GM12875 (cell line): ENCODE data around the gene GNPNAT1.

Experiments
- H3K4me3 ChIP-seq: one replicate; pipeline ENCODE4 v1.5.1; 2011; ENCODE audit warnings: low read depth, low read length, control low read depth
- TF ChIP-seq, protein P1 (sequence below): IDR thresholded peaks from 2 replicates; pipeline ENCODE4 v1.5.1; 2011; ENCODE audit warnings: low read depth, mild to moderate bottlenecking, control low read depth, inconsistent platforms, low read length, moderate library complexity, borderline replicate concordance; ENCODE audit not compliant: insufficient read depth

GNPNAT1 gene

DNA sequence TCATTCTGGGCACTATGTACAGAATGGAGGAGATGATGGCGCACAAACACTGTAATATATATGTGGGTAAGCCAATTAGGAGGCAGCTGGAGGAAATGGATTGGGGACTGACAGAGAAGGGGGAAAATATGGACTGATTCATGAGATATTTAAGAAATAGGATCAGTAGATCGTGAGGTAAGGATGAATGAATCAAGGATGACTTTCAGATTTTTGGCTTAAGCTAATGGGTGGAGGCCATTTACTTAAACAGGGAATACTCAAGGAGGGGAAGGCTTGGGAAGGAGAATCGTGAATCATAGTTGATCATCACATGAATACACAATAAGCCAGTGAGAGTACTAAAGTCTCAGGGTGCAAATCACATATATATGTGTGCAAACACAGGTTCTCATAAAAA, 11.2 kb upstream of the GNPNAT1 start:
- TF ChIP-seq, protein P1, sequence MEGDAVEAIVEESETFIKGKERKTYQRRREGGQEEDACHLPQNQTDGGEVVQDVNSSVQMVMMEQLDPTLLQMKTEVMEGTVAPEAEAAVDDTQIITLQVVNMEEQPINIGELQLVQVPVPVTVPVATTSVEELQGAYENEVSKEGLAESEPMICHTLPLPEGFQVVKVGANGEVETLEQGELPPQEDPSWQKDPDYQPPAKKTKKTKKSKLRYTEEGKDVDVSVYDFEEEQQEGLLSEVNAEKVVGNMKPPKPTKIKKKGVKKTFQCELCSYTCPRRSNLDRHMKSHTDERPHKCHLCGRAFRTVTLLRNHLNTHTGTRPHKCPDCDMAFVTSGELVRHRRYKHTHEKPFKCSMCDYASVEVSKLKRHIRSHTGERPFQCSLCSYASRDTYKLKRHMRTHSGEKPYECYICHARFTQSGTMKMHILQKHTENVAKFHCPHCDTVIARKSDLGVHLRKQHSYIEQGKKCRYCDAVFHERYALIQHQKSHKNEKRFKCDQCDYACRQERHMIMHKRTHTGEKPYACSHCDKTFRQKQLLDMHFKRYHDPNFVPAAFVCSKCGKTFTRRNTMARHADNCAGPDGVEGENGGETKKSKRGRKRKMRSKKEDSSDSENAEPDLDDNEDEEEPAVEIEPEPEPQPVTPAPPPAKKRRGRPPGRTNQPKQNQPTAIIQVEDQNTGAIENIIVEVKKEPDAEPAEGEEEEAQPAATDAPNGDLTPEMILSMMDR, result no peak
- no peak overlapping the region for H3K4me3 ChIP-seq

DNA sequence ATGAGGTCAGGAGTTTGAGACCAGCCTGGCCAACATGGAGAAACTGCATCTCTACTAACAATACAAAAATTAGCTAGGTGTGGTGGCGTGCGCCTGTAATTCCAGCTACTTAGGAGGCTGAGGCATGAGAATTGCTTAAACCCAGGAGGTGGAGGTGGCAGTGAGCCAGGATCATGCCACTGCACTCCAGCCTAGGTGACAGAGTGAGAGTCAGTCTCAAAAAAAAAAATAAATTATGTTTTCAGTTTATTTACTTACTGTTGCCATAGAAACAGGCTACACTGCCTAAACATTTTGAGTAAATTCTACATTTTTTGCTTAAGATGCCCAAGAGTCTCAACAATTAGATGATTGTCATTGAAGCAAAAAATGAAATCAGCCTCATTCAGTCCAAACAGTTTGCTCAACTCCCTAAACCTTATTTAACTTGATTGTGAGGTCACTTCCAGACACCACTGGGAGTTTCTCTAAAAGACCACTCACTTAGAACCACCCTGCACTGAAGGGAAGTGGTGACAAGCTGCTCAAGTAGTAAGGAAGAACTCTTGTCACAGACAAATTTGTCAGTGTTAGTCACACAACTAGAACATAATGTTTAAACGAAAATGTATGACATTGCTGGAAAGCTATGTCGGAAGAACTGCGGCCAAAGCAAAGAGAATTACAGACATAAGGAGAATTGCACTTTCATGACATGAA, 9.8 kb upstream of the GNPNAT1 start:
- H3K4me3 ChIP-seq, result no peak overlapping the region
- TF ChIP-seq, protein P1, result no peak

DNA sequence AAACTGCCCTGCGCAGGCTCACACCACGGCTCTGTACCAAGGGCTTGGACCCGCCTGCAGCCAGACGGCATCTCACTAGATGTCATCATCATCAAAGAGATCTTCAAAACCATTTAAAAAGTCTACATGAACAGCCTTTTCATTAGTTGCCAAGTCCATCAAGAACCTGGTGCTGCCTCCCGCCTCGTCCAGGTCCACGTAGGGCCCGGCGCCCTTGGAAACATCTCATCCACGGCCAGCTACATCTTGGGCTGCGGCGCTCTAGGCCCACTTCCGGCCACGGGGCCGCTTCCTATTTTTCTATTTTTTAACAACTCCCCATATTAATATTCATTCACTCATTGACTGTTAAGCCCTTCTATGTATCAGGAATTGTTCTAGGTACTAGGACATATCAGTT, 7.4 kb upstream of the GNPNAT1 start:
- no peak overlapping the region for H3K4me3 ChIP-seq
- TF ChIP-seq, protein P1, result no peak

DNA sequence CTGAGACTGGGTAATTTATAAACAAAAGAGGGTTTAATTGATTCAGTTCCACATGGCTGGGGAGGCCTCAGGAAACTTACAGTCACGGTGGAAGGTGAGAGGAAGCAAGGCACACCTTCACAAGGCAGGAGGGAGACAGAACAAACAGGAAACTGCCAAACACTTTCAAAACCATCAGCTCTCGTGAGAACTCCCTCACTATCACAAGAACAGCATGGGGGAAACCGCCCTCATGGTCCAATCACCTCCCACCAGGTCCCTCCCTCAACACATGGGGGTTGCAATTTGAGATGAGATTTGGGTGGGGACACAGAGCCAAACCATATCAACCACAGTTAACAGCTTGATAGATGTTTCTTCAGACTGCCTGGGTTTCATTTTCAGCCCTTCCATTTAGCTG, 6.2 kb upstream of the GNPNAT1 start:
- H3K4me3 ChIP-seq, result no peak overlapping the region
- TF ChIP-seq, protein P1, result no peak

DNA sequence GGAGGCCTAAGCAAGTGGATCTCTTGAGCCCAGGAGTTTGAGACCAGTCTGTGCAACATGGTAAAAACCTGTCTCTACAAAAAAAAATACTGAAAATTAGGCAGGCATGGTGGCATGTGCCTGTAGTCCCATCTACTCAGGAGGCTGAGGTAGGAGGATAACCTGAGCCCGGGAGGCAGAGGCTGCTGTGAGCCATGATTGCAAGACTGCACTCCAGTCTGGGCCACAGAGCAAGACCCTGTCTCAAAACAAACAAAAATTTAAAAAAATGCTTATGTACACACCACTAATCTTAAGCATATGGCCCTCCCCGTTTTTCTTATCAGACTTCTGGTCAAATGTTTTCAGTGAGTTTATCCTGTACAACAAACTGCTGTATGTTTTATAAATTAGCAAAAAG, 1.7 kb upstream of the GNPNAT1 start:
- TF ChIP-seq, protein P1, result no peak
- H3K4me3 ChIP-seq, result no peak overlapping the region

DNA sequence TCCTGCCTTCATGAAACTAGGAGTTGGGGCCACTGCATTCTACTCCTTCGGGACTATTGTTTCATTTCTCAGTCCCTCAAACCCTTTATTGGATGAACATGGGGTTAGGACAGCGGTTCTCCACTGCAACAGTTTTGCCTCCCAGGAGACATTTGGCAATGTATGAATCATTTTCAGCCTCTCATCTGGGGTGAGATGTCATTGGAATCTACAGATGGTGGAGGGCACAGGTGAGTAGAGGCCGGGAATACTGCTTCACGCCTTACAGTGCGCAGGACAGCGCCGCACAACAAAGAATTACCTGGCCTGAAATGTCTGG, 649 bp upstream of the GNPNAT1 start:
- TF ChIP-seq, protein P1, result no peak

DNA sequence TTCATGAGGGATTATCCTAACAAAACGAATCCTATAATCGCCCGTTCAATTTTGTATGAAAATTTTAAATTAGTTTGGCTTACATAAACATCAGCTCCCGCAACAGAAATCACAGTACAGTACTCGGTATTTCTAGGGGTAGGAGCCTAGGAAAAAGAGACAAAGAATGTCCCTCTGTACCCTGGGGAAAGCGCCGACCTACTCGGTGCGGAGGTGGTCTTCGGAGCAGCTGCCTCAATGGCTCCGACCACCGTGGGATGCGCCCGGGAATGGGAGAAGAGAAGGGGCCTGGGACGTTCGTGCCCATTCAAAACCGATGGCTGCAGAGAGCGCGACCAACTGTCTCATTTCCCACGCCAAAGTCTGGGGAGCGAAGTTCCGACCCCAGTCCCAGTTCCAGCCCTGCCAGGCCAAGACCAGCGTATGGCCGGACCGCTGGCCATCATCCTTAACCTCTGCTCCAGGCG, 618 bp downstream of the GNPNAT1 start:
- TF ChIP-seq, protein P1, result no peak
- H3K4me3 ChIP-seq, result peak overlapping the region; percentile 83

More for the DNA sequence above, 649 bp upstream of the GNPNAT1 start:
- H3K4me3 ChIP-seq, result peak overlapping the region; percentile 47
